ENCODE measurements around the gene SAP30. TPM values are rescaled to one million over a fixed set of nuclear protein-coding genes. Genes with fewer than 3 reads are reported as not detected.

The SAP30 gene
- total RNA-seq, 1 experiment from 2014 or later, result 39.0 TPM

DNA sequence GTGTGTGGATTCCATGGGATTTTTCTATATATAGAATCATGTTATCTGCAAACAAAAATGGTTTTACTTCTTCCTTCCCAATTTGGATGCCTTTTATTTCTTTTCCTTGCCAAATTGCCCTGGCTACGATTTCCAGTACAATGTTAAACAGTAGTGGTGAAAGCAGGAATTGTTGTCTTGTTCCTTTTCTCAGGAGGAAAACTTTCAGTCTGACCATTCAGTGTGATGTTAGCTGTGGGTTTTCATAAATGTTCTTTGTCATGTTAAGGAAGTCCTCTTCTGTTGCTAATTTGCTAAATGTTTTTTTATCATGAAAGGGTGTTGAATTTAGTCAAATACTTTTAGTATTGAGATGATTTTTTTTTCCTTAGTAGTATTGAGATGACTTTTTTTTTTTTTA, 10.9 kb downstream of the SAP30 start:
- no peak for DNase-seq (ENCODE audit: low read depth in 1 of 2, low spot score in 2 of 2)
- H3K9me3 ChIP-seq (replicated peaks), result no peaks in the 10 kb centered on the region
- H3K4me3 ChIP-seq, result no peak overlapping the region
- no peaks in the 10 kb centered on the region for H3K27me3 ChIP-seq (replicated peaks)
- H3K27ac ChIP-seq, result no peak overlapping the region
- no peaks in the 10 kb centered on the region for H3K4me1 ChIP-seq (replicated peaks)
- no peaks in the 10 kb centered on the region for H3K36me3 ChIP-seq

DNA sequence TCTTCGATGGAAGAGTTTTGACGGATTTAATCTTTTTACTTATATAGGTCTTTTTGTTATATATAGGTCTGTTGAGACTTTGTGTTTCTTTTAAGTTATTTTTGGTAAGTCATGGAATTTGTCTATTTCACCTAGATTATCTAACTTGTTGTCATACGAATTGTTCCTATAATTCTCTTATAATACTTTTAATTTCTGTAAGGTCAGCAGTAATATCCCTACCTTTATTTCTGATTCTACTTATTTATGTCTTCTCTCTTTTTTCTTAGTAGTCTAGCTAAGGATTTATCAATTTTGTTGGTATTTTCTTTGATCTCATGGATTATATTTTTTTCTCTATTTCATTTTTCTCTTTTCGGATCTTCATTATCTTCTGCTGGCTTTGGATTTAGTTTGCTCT, 11.6 kb downstream of the SAP30 start:
- Histone ChIP-seq H3K4me1 (replicated peaks) (no peaks in the 10 kb centered on the region), H3K4me3 (no peak overlapping the region), H3K27me3 (replicated peaks) (no peaks in the 10 kb centered on the region), H3K36me3 (no peaks in the 10 kb centered on the region), H3K9me3 (replicated peaks) (no peaks in the 10 kb centered on the region), H3K27ac (no peak overlapping the region)
- DNase-seq (ENCODE audit: low read depth in 1 of 2, low spot score in 2 of 2), result no peak

DNA sequence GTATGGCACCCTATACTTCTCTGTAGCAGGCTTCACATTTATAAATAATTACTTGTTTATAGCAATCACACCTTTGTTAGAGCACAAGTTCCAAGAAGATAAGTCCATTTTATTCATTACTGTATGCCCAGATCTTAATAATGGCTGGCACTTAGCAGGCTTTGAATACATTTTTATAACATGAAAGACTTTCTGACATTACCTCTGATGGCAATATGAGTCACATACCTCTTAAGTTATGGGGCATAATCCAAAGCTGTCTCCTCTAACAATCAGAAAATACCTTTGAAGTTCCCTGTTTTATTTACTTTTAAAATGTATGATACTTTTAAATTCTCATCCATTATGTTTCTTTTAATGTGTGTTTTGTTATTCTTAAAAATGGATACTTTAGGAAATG, 16.0 kb downstream of the SAP30 start:
- H3K4me3 ChIP-seq, result no peak overlapping the region
- no peak for DNase-seq (ENCODE audit: low read depth in 1 of 2, low spot score in 2 of 2)
- no peak overlapping the region for H3K27ac ChIP-seq
- H3K27me3 ChIP-seq (replicated peaks), result no peaks in the 10 kb centered on the region
- no peaks in the 10 kb centered on the region for H3K36me3 ChIP-seq
- H3K4me1 ChIP-seq (replicated peaks), result no peaks in the 10 kb centered on the region
- H3K9me3 ChIP-seq (replicated peaks), result no peaks in the 10 kb centered on the region

DNA sequence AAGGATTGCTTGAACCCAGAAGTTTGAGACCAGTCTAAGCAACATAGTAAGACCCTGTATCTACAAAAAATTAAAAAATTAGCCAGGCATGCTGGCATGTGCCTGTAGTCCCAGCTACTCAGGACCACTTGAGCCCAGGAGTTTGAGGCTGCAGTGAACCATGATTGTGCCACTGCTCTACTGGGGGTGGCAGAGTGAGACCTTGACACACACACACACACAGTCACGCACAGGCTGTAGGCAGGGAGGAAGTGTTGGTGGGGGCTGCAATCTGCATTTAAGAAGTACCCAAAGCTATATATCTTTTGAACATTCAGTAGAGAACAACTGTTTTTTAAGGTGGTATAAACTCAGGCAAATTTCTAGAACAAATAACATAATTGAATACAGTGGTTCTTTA, 20.9 kb downstream of the SAP30 start:
- DNase-seq (ENCODE audit: low read depth in 1 of 2, low spot score in 2 of 2), result no peak
- Histone ChIP-seq H3K27me3 (replicated peaks) (no peaks in the 10 kb centered on the region), H3K27ac (no peak overlapping the region), H3K4me3 (no peak overlapping the region), H3K4me1 (replicated peaks) (no peaks in the 10 kb centered on the region), H3K9me3 (replicated peaks) (no peaks in the 10 kb centered on the region), H3K36me3 (no peaks in the 10 kb centered on the region)

DNA sequence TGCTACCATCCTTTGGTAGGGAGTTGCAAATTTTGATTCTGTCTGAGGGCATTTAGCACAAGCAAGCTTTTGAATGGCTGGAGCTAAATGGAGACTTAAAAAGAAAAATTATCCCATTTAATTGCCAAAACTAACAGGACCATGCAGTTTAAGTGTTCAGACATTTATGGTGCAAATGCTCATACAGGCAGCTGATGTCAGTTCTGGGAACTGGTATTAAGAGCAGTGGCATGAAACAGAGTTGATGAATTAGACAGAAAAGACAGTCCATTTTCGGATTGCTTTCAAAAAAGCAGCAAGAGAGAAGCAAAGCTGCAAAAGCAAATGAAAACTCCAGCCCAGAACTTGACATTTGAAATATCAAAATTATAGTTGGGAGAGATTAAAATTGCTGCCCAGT, 26.9 kb downstream of the SAP30 start:
- no peak for DNase-seq (ENCODE audit: low read depth in 1 of 2, low spot score in 2 of 2)
- no peaks in the 10 kb centered on the region for H3K36me3 ChIP-seq
- no peak overlapping the region for H3K4me3 ChIP-seq
- no peaks in the 10 kb centered on the region for H3K27me3 ChIP-seq (replicated peaks)
- no peak overlapping the region for H3K27ac ChIP-seq
- H3K9me3 ChIP-seq (replicated peaks), result no peaks in the 10 kb centered on the region
- no peaks in the 10 kb centered on the region for H3K4me1 ChIP-seq (replicated peaks)

DNA sequence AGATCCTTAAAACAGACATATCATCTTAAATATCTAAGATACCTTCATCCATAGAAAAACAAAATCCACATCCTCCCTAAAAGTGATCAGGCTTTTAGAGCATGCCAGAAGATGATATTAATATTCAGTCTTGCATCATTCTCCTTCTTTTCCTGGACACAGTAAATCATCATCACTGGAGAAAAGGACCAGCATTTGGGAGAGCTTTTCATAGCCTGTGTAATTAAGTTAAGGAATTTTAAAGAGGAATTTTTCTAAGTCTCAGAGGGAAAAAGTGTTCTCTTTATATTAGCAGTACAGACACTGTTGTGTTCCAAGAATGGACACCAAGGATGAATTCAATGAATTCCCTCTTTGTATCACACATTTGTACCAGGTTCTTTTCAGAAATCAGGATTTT, 27.5 kb downstream of the SAP30 start:
- Histone ChIP-seq H3K4me1 (replicated peaks) (no peaks in the 10 kb centered on the region), H3K4me3 (no peak overlapping the region), H3K9me3 (replicated peaks) (no peaks in the 10 kb centered on the region), H3K27ac (no peak overlapping the region), H3K27me3 (replicated peaks) (no peaks in the 10 kb centered on the region), H3K36me3 (no peaks in the 10 kb centered on the region)
- no peak for DNase-seq (ENCODE audit: low read depth in 1 of 2, low spot score in 2 of 2)

DNA sequence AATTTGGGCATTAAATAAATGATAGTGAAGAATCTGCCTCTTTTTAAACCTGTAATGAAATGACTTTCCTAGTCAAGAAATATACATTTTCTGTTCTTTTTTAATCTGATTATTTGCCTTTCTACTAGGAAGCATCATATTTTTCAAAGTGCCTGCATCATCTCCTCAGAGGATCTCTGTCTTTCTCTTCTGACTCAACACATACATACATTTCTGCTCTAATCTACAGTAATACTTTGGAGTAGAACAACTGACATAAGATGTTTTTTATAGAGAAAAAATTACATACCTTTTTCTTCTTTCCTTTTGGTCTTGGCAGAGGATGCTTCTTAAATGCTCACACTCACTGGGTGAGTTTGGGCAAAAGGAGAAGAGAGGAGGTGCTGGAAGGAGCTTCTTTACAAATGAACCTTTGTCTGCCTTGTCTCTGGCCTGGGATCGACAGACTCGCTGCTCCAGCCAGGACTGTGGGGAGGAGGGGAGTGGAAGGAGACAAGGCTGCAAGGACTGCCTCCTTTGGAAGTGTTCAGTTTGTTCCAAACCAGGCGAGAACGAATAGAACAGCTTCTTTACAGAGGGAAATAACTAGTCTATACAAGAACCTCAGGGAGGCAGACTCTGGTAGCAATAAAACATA, 28.1 kb downstream of the SAP30 start, which contains the start of gene SCRG1:
Gene SCRG1, minus strand, starts transcription at position 338 of the 637 bp plus-strand sequence. CDS start 7,702 bp downstream, outside the sequence.
- Histone ChIP-seq H3K9me3 (replicated peaks) (no peaks in the 10 kb centered on the region), H3K27ac (no peak within 1 kb of the TSS), H3K4me3 (no peak within 1 kb of the TSS), H3K36me3 (no peaks in the 10 kb centered on the region), H3K27me3 (replicated peaks) (no peaks in the 10 kb centered on the region), H3K4me1 (replicated peaks) (no peaks in the 10 kb centered on the region)
- DNase-seq (ENCODE audit: low read depth in 1 of 2, low spot score in 2 of 2), result no peak

DNA sequence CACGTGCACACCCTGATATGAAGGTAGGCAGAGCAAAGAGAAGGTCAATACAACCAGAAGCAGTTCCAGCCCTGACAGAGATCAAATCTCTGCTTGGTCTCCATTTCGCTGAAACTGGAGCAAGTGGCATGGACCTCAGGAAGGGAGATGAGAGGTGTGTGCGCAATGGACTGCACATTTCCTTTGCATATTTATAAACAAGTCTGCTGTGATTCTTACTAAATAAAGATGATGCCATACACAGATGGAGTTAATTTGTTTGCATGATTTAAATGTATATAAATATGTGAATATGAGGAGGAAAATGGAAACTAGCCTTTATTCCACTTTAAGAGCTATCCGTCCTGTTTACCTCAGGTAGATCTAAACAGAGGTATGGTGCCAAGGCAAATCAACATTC, 30.3 kb downstream of the SAP30 start:
- Histone ChIP-seq H3K4me3 (no peak overlapping the region), H3K4me1 (replicated peaks) (no peaks in the 10 kb centered on the region), H3K36me3 (no peaks in the 10 kb centered on the region), H3K27ac (no peak overlapping the region), H3K27me3 (replicated peaks) (no peaks in the 10 kb centered on the region), H3K9me3 (replicated peaks) (no peaks in the 10 kb centered on the region)
- no peak for DNase-seq (ENCODE audit: low read depth in 1 of 2, low spot score in 2 of 2)

DNA sequence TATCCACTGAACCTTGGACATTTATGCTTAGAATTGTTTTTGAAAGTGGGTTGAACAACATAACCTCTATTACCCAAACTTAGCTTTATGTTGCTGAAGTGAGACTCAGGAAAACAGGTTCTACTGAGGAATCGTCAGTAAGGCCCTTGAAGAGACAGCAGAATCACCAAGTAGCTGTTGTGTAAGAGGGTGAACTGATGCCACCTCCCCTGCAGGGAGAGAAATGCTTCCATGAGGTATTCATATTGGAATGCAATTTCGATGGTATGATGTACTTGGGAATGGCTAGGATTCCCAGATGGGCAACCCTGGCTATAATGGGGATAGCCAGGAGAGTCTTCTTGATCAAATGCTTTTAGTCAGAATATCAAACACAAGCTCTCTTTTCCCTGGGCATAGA, 32.3 kb downstream of the SAP30 start:
- Histone ChIP-seq H3K4me1 (replicated peaks) (no peaks in the 10 kb centered on the region), H3K27me3 (replicated peaks) (no peaks in the 10 kb centered on the region), H3K36me3 (no peaks in the 10 kb centered on the region), H3K4me3 (no peak overlapping the region), H3K27ac (no peak overlapping the region), H3K9me3 (replicated peaks) (no peaks in the 10 kb centered on the region)
- DNase-seq (ENCODE audit: low read depth in 1 of 2, low spot score in 2 of 2), result no peak

DNA sequence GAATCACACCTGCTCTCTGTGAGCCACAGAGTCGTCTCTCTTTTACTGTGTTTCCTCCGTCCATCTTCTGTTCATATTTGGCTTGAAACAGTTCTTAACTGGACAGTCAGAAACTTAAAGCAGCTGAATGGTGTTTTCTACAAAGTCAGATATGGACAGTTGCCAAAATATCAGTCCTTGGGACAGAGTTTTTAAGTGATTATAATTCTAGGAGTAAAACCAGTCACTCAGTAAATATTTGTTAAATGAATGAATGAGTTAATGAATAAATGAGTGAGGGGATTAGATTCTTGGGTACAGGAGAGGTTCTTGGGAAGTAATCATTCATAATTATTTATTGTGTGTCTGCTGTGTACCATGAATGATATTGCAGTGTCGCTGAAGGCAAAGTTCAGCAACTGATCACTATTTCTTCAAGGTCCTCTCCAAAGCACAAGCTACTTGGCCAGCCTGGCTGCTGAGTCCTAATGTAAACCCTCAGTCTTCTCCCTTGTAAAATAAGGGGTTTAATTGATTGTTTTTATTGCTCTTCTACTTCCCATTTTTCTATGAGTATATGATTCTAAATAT, 33.6 kb downstream of the SAP30 start:
- H3K36me3 ChIP-seq, result no peaks in the 10 kb centered on the region
- no peaks in the 10 kb centered on the region for H3K9me3 ChIP-seq (replicated peaks)
- no peak overlapping the region for H3K4me3 ChIP-seq
- DNase-seq (ENCODE audit: low read depth in 1 of 2, low spot score in 2 of 2), result no peak
- no peak overlapping the region for H3K27ac ChIP-seq
- no peaks in the 10 kb centered on the region for H3K4me1 ChIP-seq (replicated peaks)
- no peaks in the 10 kb centered on the region for H3K27me3 ChIP-seq (replicated peaks)

DNA sequence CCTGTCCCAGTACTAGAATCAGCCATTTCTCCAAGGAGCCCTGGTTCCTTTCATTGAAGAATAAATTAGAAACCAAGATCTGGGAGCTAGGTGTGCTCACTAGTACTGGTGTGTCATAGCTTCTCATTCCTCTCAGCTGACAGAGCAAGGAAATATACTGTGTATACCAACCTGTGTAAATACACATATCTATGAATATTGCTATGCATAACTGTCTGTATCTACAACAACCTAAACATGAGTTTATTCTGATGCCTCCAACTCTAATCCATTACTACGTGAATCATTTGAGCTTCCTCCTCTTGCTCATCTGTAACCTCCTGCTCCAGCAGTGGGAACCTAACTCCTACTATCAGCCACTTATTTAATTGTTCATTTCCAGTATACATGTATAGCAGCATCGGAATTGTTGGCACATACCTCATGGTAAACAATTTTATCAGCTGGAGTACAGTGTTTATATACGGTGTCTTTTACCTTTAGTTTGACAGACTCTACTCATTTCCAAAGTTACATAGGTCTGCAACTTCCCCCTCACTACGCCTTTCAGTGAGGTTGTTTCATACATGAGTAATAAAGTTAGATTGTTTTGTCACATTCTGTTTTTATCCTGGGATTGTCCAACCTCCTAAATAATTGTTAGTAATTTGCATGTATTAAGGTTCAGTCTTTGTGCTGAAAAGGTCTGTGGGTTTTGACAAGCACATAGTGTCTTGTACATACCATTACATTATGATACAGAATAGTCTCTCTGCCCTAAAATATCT, 35.3 kb downstream of the SAP30 start:
- no peaks in the 10 kb centered on the region for H3K36me3 ChIP-seq
- H3K27me3 ChIP-seq (replicated peaks), result no peaks in the 10 kb centered on the region
- no peak overlapping the region for H3K27ac ChIP-seq
- H3K4me1 ChIP-seq (replicated peaks), result no peaks in the 10 kb centered on the region
- H3K9me3 ChIP-seq (replicated peaks), result no peaks in the 10 kb centered on the region
- DNase-seq (ENCODE audit: low read depth in 1 of 2, low spot score in 2 of 2), result no peak
- no peak overlapping the region for H3K4me3 ChIP-seq

DNA sequence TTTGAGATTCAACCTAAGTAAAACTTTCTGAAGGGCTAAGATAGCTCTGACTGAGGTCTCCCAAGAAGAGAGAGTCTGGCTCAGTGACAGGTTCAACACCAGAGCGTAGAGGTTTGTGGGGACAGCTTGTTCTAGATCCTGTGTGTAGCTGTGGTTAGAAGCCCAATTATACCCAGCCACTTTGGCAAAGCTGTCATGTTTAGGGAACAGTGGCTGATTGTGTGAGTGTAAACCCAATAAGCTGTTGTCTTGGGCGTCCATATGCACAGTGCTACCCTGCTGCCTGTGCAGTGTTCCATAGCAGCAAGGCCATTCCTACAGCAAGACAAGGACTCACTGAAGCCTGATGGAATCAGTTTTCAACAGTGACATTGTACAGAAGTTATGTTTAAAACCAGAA, 39.3 kb downstream of the SAP30 start:
- Histone ChIP-seq H3K9me3 (replicated peaks) (no peaks in the 10 kb centered on the region), H3K4me3 (no peak overlapping the region), H3K27me3 (replicated peaks) (no peaks in the 10 kb centered on the region), H3K27ac (no peak overlapping the region), H3K36me3 (no peaks in the 10 kb centered on the region), H3K4me1 (replicated peaks) (no peaks in the 10 kb centered on the region)
- no peak for DNase-seq (ENCODE audit: low read depth in 1 of 2, low spot score in 2 of 2)

DNA sequence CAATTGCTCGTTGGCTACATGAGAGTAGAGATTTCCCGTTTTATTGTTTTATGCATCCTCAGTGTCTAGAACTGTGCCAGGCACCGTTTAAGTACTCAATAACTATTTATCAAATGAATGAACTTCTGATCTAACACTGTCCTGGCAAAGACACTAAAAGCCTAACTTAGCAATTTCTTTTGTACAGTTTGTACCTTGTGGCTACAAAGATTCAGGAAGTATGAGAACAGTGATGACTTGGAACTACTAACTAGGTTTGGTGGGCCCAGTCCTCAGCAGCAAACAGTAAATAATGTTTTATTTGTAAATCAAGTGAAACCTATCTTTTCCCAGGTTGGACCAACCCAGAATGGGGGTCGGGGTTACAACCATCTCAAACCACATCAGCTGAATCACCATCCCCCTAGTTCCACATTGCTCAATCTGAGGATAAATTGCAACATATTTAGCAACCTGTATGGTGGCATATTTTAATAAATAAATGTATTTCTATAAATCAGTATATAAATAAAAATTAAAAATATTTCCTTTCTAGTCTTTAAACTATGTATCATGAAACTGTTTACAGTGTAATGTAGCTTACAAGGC, 40.4 kb downstream of the SAP30 start:
- Histone ChIP-seq H3K4me1 (replicated peaks) (no peaks in the 10 kb centered on the region), H3K27ac (no peak overlapping the region), H3K27me3 (replicated peaks) (no peaks in the 10 kb centered on the region), H3K9me3 (replicated peaks) (no peaks in the 10 kb centered on the region), H3K36me3 (no peaks in the 10 kb centered on the region), H3K4me3 (no peak overlapping the region)
- no peak for DNase-seq (ENCODE audit: low read depth in 1 of 2, low spot score in 2 of 2)

DNA sequence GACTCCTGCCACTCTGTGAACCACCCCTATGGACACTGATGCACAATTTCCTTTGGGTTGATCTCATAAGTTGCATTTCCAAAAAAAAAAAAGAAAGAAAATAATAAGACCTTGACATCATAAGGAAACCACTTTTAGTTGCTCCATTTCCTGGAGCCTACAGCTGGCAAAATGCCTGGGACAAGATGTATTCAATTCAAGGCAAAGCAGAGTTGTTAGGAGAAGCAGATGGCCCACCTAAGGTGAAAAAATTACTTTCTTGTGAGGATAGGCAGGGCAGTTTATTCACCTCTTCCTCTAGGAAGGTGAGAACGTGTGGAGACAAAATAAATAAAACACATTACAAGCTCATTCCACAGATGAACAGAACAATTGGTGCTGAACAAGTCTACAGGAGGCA, 42.3 kb downstream of the SAP30 start:
- Histone ChIP-seq H3K4me3 (no peak overlapping the region), H3K4me1 (replicated peaks) (no peaks in the 10 kb centered on the region), H3K27me3 (replicated peaks) (no peaks in the 10 kb centered on the region; the same call in 1 of the 2 replicates), H3K36me3 (no peaks in the 10 kb centered on the region), H3K27ac (no peak overlapping the region), H3K9me3 (replicated peaks) (no peaks in the 10 kb centered on the region)
- no peak for DNase-seq (ENCODE audit: low read depth in 1 of 2, low spot score in 2 of 2)

Measured in SJSA1 (cell line).